GM18867 (cell line): ENCODE data around the gene BABAM2.
"Not testable (repeated sequence)": the region's sequence is repeated elsewhere in the genome, so short reads cannot be mapped to it uniquely, and the experiment has no call there.

Experiments used
- ATAC-seq: cut with Tn5 transposase; IDR thresholded peaks from one replicate; pipeline ENCODE4 v1.9.1; 2021; ENCODE audit warnings: mild to moderate bottlenecking, moderate library complexity; ENCODE audit not compliant: unreplicated experiment

The BABAM2 gene

DNA sequence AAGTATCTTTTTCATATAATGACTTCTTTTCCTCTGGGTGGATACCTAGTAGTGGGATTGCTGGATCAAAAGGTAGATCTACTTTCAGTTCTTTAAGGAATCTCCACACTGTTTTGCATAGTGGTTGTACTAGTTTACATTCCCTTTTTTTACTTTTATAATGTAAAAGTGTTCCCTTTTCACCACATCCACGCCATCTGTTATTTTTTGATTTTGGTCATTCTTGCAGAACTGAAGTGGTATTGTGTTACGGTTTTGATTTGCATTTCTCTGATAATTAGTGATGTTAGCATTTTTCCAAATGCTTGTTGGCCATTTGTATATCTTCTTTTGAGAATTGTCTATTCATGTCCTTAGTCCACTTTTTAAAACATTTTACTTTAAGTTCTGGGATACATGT lies 127.9 kb downstream of the BABAM2 start:
- ATAC-seq, result not testable (repeated sequence)

DNA sequence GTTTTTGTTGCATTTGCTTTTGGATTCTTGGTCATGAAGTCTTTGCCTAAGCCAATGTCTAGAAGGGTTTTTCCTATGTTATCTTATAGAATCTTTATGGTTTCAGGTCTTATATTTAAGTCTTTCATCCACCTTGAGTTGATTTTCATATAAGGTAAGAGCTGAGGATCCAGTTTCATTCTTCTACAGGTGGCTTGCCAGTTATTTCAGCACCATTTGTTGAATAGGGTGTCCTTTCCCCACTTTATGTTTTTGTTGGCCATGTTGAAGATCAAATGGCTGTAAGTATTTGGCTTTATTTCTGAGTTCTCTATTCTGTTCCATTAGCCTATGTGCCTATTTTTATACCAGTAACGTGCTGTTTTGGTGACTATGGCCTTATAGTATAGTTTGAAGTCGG lies 129.0 kb downstream of the BABAM2 start:
- not testable (repeated sequence) for ATAC-seq

DNA sequence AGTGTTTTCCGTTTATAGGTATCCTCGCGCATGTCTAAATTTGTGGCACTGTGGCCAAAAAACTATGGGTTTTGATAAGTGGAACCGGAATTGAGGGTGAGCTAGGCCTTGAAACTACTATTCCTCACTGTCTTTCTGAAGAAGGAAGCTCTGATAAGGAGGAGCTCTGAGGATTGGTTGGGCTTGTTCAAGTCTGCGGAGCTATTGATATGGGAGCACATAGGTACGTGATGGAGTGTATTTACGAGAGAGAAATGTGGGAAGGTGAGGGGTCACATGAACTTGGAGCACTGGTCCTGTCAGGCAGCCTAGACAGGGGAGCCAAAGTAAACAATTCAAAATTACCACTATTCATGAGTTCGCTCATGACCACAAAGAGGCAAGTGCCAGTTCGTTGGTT lies 131.4 kb downstream of the BABAM2 start:
- ATAC-seq, result no peak

DNA sequence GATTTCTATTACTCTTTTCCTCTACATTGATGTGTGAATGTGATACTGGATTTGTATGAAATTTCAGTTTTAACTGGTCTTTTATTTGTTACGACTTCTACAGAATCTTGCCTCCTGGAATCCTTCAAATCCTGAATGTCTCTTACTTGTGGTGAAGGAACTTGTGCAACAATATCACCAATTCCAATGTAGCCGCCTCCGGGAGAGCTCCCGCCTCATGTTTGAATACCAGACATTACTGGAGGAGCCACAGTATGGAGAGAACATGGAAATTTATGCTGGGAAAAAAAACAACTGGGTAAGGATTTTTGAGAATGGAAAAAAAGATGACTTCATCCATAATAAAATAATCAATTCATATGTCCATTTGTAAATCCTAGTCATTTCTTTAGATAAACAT lies 134.6 kb downstream of the BABAM2 start:
- no peak for ATAC-seq

DNA sequence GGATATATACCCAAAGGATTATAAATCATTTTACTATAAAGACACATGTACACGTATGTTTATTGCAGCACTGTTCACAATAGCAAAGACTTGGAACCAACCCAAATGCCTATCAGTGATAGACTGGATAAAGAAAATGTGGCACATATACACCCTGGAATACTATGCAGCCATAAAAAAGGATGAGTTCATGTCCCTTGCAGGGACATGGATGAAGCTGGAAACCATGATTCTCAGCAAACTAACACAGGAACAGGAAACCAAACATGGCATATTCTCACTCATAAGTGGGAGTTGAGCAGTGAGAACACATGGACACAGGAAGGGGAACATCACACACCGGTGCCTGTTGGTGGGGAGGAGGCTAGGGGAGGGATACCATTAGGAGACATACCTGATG lies 135.7 kb downstream of the BABAM2 start:
- ATAC-seq, result not testable (repeated sequence)

DNA sequence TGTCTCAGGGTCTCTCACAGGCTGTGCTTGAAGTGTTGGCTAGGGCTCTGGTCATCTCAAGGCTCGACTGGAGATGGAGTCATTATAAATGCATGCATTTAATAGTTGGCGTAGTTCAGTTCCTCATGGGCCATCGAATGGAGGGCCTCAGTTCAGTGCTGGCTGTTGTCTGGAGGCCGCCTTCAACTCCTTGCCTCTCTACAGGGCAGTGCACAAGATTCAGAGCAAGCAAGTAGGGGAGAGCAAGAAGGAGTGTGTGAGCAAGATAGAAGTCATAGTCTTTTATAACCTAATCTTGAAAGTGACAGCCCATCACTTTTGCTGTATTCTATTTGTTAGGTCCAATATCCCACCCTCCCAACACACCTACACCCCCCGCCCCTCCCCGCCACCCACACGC lies 137.5 kb downstream of the BABAM2 start:
- no peak for ATAC-seq

DNA sequence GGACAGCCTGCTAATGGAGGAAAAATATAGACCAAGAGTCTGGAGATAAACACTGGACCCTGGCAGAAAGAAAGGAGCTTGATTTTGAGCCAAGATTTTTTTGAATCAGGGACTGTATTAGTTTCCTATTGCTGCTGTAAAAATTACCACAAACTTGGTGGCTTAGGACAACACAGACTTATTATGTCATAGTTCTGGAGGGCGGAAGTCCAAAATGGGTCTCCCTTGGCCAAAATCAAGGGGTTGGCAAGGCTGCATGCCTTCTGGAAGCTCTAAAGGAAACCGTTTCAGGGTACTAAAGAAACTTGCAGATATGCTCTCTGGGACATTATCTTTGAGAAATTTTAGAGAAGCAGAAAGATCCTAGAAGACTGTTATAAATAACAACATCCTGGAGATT lies 140.1 kb downstream of the BABAM2 start:
- no peak for ATAC-seq

DNA sequence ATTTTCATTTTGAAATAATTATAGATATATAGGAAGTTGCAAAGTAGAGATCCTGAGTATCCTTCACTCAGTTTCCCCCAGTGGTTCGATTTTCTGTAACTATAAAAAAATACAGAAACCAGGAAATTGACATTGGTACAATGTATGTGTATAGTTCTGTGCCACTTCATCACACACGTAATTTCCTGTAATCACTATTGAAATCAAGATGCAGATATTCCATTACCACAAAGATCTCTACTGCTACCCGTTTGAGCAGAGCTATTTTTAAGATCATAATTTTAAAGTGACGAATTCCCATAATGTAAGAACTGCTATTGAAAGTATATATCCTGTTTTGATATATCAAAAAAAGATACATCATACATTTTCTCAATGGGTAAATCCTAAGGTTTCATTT lies 142.3 kb downstream of the BABAM2 start:
- no peak for ATAC-seq

DNA sequence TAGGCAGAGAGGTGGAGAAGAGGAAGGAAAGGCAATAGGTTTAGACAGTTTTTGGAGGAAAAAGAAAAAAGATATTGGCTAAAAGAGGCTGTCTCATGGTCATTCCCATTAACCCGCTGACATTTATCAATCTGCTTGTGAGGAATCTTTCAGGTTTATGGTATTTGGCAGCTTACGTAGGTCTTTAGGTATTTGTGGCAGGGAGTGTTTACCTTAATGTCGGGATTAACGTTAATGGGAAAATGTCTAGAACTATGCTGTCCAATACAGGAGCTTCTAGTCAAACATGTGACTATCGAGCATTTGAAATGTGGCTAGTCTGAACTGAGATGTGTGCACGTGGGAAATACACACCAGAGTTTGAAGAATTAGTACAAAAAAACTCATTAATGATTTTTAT lies 144.2 kb downstream of the BABAM2 start:
- no peak for ATAC-seq

DNA sequence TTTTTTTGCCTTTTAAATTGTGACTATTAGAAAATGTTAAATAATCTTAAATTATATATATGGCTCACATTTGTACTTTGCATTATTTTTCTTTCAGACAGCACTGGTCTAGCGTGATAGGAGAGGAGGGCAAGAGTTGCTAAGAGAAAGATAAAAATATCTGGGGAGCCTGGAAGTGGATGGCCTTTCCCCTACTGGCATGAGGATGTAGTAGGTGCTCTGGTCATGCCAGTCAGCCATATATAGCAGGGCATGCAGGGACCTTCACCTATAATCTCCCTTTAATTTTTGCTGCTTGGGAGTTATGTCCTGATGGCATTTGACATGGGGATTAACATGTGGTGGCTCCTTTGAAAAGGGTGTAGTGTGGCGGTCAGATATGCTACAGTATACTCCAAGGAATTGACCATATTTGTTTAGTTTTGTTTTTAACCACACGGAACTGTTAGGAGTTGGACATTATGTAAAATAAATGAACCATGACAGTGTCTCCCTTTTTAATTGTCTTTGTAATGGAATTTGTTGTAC lies 144.7 kb downstream of the BABAM2 start:
- ATAC-seq, result no peak

DNA sequence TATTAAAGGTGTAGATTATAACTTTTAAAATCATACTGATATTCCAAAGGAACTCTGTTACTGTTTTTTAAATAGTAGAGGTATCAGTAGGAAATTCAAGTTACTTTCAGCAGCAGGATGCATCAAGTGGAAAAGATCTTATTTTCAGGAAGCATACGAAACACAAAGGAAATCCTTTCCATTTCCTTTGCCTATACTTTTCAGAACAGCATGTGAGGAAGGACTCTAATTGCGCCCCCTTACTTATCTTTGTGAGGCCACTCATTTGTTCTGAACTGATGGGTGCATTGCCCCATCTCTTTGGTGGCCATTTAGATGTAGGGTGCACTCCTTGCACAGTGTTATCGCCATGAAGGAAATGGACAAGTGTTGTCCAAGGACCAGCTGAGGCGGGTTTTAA lies 145.3 kb downstream of the BABAM2 start:
- ATAC-seq, result no peak

DNA sequence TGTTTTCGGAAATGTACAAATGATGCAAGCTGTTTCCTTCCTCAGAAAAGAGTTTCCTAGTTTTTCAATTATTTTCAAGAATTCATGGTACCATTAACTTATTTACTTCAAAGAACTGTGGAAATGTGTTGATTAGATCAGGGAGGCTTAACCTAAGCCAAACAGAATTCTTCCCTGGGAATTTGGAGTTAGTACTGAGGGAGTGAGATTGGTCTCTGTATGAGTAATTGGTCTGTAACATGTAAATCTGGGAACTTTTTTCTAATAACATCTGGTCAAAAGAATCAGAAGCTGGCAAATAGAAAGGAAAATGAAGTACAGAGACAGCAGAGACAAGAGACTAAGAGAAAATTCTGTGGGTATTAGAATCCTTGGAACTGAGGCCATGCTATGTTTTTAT lies 145.8 kb downstream of the BABAM2 start:
- no peak for ATAC-seq

DNA sequence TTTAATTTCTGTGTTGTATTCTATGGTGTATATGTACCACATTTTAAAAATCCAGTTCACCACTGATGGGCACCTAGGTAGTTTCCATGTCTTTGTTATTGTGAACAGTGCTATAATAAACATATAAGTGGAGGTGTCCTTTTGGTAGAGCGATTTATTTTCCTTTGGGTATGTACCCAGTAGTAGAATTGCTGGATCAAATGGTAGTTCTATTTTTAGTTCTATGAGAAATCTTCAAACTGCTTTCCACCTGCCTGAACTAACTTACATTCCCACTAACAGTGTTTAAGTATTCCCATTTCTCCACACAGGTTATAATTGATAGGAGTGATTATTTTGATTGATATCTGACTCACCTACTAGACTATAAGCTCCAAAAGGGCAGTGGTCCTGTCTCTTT lies 148.2 kb downstream of the BABAM2 start:
- ATAC-seq, result no peak

DNA sequence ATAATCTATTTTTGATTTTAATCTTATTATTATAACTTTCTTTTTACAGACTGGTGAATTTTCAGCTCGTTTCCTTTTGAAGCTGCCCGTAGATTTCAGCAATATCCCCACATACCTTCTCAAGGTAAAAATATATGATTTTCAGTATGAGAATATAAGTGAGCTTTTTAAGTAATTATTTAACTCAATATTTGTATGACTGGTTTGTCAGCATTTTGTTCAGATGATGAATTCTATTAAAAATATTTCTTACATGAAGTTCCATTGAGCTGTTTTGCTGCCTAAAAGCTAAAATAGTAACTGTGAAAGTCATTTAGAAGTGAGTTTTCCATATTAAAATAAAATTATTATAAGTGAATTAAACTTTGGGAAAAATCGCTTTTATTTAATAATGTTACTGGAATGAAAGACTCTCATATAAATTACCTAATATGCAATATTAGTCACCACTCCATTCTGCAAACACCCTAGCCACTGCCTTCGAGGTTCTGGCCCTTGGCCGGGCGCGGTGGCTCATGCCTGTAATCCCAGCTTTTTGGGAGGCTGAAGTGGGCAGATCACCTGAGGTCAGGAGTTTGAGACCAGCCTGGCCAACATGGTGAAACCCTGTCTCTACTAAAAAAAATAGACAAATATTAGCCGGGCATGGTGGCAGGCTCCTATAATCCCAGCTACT lies 155.3 kb downstream of the BABAM2 start:
- ATAC-seq, result no peak

DNA sequence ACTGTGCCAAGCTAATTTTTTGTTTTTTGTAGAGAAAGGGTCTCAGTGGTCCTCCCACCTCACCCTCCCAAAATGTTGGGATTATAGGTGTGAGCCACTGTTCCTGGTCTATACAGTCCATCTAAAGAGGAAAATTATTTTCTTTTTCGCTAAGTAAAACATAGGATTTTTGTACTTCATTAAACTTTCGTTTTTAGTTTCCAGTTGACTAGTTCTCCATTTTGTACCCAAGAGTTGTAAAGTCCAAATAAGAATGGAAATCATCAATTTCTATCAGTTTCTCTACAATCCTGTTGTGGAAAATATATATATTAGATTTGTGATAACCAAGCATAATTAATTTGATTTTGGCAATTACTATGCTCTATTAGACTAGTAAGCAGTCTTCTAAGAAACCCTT lies 156.4 kb downstream of the BABAM2 start:
- no peak for ATAC-seq

DNA sequence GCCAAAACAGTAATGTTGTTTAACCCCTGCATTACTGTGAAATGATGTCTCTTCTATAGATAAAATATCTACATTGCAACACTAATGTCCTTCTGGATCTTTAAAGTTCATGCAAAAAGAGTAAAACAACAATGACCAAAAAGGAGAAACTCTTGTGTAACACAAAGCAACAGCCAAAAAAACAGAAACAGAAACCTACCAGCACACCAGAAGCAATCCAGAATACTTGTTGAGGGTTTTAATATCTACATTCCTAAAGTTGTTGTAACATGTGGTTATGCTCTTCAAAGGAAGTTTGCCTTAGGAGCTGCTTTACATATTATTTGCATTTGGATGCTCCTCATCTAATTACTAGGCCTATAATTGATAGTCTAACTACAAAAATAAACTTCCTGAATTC lies 157.2 kb downstream of the BABAM2 start:
- ATAC-seq, result no peak

DNA sequence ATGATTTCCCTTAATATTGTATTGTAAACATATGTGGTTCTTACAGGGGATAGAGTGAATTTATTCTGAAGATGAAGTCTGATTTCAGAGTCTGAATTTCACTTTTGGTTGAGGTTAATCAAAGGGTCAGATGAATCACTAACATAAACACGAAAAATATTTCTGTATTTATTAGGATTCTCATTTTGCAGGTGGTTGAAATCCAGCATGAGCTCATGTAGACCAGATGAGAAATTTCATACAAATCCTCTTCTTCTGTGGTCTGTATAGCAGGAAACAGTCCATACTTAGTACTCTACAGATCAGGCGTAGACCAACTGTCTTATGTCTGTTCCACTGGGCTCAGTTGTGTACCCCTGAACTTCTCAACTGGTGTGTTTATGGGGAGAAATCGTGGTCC lies 157.8 kb downstream of the BABAM2 start:
- no peak for ATAC-seq

DNA sequence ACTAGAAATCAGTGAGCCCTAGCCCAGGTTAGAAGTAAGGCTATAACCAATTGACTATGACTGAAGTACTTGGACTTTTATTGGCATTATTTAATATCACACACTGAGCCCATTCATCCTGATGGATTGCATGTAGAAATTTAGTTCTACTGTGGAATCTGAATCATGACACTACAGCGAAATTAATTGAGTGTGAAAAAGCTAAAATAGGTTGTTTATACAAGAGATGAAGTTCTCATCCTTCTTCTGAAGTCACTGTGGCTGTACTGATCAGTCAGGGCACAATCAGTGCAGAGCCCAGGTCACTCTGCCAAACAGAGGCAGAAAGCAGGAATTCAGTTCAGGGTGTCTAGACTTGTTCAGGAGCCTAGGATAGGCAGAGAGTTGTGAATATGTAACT lies 158.9 kb downstream of the BABAM2 start:
- no peak for ATAC-seq

DNA sequence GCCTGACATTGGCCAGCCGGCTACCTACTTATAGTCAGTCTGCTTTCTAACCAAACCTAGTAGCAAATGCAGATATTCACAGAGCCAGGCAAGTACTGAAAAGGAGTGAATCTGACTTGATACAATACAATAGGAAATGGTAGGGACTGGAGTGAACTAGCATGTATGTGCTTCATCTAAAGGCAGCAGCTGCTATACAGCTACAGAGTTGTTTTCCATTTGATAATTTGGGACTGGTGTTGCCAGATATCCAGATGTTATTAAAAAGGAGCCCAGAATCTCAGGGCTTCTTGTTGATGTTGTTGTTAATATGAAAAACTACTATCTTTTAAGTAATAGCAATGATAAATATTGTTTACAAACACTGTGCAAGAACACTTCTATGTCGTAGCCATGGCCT lies 159.4 kb downstream of the BABAM2 start:
- no peak for ATAC-seq

DNA sequence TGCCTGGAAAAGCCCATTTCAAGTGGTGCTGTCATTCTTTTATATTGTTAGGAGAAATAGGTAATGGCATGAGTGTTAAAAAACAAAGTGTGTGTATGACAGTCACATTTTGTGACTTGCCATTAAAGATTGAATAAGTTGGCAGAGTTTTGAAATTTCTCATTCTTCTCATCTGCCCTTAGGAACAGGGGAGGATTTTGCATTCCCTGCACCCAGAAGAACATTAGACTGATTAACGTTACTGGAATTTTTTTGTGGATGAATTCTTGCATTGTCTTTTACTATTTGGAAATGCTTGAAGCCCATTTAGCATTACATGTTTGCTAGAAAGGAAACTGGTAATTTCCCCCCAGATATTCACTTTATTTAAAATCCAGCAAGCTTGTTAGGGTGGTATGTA lies 162.2 kb downstream of the BABAM2 start:
- ATAC-seq, result no peak

DNA sequence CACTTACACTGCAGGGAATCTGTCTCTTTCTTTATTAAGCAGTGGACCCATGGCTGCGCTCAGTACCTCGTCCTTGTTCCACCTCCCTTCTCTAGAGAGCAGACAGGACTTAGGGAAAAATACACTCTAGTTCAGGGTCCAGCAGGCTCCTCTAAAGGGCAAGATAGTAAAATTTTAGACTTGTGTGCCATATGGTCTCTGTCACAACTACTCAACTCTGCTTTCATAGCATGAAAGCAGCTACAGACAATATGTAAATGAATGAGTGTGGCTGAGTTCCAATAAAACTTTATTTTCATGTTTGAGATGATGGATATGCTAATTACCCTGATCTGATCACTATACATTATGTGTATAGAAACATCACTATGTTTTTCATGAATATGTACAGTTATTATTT lies 163.1 kb downstream of the BABAM2 start:
- ATAC-seq, result no peak

DNA sequence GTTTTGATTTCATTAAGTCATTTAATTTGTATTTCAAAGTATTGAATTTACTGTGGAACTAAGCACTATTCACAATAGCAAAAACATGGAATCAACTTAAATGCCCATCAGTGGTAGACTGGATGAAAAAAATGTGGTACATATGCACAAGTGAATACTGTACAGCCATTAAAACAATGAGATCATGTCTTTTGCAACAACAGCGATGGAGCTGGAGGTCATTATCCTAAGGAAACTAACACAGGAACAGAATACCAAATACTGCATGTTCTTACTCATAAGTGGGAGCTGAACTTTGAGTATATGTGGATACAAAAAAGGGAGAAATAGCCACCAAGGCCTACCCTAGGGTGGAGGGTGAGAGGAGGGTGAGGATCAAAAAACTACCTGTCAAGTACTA lies 164.4 kb downstream of the BABAM2 start:
- ATAC-seq, result no peak

DNA sequence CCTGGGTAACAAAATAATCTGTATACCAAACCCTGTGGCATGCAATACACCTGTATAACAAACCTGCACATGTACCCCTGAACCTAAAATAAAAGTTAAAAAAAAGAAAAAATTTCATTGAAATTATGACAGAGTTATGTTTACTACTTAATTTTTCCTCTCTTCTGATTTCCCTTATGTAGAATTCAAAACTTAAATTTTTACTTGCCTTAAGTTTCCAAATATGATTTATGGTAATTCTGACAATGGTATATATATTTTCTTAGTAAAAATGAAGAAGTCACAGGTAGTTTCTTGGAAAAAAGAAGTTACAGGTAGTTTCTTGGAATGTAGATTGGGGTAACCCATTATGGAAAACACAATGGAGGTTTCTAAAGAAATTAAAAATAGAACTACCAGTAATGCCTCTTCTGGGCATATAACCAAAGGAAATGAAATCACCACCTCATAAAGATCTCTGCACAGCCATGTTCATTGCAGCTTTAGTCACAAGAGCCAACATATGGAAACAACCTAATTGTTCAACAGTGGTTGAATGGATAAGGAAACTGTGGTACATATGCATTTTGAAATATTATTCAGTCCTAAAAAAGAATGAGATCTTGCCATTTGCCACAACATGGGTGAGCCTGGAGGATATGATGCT lies 164.9 kb downstream of the BABAM2 start:
- no peak for ATAC-seq
